HG03460 (cell line): ENCODE data around the gene SLC25A6.
A peak's percentile ranks its signal among the peaks of the same experiment; 100 is the strongest.
"Not testable (repeated sequence)": the region's sequence is repeated elsewhere in the genome, so short reads cannot be mapped to it uniquely, and the experiment has no call there.

ENCODE experiments used
- ATAC-seq: cut with Tn5 transposase; IDR thresholded peaks from one replicate; pipeline ENCODE4 v1.9.1; 2021; ENCODE audit not compliant: unreplicated experiment

The SLC25A6 gene

DNA sequence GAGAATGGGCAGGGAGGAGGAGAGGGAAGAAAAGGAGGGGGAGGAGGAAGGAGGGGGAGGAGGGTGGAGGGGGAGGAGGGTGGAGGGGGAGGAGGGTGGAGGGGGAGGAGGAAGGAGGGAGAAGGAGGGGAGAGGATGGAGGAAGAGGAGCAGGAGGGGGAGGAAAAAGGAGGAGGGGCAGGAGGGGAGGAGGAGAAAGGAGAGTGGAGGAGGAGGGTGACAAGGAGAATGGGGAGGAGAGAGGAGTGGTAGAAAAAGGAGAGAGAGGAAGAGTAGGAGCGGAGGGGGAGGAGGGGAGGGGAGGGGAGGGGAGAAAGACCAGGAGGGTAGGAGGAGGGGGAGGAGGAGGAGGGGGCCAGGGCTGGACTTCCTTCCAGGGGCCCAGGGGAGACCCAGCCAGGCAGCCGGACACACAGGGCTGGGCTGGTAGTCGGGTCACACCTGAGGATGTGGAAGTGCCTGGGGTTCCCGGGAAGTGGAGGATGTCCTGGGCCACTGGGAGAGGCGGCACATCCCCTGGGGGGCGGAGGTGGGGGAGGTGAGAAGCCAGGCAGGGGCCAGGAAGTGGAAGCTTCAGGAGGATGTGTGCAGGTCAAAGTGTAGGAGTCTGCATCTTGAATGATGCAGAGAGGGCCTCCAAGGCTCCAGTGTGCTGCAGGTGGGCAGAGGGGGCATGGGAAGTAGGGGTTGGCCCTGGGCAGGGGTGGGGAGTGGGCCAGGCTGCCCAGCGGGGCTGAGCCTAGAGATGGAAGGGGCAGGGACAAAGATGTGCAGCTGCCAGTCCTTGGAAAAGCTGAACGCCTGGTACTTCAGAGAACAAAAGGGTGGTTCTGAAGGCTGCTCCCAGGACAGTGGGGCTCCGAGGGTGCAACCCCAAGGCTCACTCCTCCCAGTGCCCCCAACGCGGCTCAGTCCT lies 36.5 kb downstream of the SLC25A6 start:
- no peak for ATAC-seq

DNA sequence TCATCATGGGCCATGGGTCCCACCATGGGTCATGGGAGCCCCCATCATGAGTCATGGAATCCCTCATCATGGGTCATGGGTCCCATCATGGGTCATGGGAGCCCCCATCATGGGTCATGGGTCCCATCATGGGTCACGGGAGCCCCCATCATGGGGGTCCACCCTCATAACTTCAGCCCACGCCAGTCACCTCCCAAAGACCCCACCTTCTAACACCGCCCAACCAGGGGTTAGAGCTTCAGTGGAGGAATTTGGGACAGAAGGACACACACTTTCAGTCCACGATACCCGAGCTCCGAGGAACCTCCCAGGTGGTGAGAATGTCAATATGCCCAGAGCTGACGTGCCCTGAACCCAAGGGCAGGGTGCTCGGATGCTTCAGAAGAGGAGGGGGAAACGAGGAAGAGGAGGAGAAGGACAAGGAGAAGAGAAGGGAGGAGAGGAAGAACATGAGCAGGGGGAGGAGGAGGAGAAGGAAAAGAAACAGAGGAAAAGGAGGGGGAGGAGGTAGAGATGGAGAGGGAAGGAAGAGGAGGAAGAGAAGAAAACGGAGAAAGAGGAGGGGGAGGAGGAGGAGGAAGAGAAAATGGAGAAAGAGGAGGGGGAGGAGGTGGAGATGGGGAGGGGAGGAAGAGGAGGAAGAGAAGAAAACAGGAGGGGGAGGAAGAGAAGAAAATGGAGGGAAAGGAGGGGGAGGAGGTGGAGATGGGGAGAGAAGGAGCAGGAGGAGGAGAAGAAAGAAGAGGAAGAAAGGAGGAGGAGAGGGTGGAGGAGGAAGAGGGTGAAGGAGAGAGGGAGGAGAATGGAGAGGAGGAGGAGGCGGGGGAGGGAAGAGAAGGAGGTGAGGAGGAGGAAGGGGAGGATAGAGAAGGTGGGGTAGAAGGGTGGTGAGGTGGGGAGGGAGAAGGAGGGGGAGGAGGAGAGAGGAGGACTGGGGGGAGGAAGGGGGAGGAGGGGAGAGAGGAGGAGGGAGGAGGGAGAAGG lies 37.6 kb downstream of the SLC25A6 start:
- no peak for ATAC-seq

DNA sequence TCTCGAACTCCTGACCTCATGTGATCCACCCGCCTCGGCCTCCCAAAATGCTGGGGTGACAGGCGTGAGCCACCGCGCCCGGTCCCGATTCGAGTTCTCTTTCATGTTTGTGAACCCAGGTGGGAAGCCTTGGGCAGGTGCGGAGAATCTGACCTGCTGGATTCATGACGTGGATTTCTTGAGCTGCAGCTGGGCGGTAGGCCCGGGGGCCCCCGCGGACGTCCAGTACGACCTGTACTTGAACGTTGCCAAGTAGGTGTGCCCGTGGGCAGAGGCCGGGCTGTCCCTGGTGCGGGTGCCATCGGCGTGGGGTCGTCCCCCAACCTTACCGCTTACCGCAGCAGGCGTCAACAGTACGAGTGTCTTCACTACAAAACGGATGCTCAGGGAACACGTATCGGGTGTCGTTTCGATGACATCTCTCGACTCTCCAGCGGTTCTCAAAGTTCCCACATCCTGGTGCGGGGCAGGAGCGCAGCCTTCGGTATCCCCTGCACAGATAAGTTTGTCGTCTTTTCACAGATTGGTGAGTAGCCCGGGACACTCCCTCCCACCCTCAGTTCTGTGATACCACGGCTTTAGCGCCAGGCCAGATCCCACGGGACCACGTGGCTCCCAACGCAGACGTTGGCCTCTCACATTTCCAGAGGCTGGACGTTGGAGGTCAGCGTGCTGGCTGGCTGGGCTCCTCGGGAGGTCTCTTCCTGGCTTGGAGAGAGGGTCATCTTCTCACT lies 39.8 kb downstream of the SLC25A6 start:
- ATAC-seq, result no peak

DNA sequence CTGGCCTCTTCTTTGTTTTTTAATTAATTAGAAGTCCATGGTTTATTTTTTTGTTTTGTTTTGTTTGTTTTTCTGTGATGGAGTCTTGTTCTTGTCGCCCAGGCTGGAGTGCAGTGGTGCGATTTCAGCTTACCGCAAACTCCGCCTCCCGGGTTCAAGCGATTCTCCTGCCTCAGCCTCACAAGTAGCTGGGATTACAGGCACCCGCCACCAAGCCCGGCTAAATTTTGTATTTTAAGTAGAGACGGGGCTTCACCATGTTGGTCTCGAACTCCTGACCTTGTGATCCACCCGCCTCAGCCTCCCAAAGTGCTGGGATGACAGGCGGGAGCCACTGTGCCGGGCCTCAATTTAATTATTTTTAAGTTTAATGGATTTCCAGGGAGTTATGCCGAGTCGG lies 42.3 kb downstream of the SLC25A6 start:
- not testable (repeated sequence) for ATAC-seq

DNA sequence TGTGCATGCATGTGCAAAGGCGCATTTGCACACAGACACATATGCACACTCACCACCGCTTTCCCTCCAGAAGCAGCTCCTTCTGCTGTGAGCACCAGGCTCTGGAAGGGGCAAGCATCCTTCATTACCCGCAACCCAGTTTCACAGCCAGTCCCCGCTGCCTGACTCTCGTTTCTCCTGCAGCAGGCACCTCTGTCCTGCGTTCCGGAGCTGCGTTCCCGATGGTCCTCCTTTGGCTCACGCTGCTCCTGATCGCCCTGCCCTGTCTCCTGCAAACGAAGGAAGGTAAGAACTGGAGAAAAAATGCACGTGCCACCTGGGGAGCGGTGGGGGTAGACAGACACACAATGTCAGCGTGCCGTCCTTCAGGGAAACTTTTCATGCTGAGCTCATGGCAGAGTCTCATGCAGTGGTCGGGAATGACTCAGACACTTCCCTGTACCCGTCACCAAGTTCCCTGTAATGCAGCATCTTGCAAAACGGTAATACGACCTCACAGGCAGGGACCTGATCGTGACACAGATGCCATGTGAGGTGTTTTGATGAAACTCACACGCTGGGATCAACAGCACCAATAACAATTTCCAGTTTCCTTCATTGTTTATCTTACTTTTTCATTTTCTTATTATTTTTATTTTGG lies 50.2 kb downstream of the SLC25A6 start:
- no peak for ATAC-seq

DNA sequence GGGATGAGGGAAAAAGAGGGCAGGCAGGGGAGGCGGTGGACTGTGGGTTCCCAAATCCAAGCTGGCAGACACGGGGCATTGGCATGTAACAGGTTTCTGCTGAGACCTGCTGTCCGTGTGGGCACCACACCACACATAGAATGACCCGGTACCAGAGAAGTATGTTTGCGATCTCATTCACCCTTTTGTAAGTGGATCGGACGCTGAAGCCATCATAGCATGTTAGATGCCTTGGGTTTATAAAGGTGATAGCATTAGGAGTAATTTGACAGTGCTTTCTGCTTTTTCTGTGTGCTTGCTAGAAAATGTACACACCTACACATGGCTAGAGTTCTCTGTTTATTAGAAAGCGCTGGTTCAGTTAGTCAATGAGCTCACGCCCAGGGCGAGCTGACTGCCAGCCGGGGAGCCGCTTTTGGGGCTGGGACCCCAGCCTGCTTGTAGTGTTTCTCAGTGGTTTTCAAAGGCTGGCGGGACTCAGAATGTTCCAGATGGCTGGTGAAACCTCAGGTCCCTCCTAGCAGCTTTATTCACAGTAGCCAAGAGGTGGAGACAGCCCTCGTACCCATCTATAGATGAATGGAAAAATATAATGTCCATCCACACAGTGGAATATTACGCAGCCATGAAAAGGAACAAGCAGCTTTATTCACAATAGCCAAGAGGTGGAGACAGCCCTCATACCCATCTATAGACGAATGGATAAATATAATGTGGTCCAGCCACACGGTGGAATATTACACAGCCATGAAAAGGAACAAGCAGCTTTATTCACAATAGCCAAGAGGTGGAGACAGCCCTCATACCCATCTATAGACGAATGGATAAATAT lies 54.7 kb downstream of the SLC25A6 start:
- ATAC-seq, result peak; percentile 31

DNA sequence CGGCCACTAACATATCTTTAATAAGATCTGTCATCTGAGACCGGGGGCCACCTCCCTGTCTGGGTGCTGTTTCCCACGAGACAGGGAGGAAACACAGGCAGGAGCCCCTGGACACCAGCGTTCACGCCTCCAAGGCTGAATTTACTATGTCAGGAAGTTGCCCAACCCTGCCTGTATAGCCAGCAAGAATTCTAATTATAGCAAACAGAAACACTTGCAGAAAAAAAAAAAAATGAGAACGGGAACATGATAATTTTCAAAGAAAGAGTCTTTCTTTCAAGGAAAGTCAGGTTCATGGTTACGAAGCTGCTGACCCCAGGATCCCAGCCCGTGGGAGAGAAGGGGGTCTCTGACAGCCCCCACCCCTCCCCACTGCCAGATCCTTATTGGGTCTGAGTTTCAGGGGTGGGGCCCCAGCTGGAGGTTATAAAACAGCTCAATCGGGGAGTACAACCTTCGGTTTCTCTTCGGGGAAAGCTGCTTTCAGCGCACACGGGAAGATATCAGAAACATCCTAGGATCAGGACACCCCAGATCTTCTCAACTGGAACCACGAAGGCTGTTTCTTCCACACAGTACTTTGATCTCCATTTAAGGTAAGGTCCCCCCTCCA lies 55.5 kb downstream of the SLC25A6 start, which contains the start of gene IL3RA:
Gene IL3RA (plus strand): TSS at position 455 of the 613 bp plus-strand sequence. CDS start 4,981 bp downstream, outside the sequence.
- peak; percentile 62 for ATAC-seq
